OCI-LY7 (cell line): ENCODE measurements around the gene TRIM71. TPM values are rescaled to one million over a fixed set of nuclear protein-coding genes. Genes with fewer than 3 reads are reported as not detected.
"Not testable (repeated sequence)": the region's sequence is repeated elsewhere in the genome, so short reads cannot be mapped to it uniquely, and the experiment has no call there.

Experiments
- BruUV-seq: library from RNA; stranded (reverse); fragments of 400-500 nt; replicated peaks from 2 replicates; lab custom pipeline; 2021; lab: Mats Ljungman, UMichigan
- CTCF ChIA-PET: fragments of 300-600 bp; sonication (Branson Sonifier 250); formaldehyde crosslinking; loops from one replicate; lab custom pipeline; 2022; ENCODE audit warnings: antibody characterized with exemption; ENCODE audit not compliant: unreplicated experiment; lab: Charles Lee
- POLR2A ChIA-PET: fragments of 300-600 bp; sonication (Branson Sonifier 250); formaldehyde crosslinking; loops from one replicate; lab custom pipeline; 2022; ENCODE audit warnings: antibody characterized with exemption; lab: Charles Lee
- DNase-seq: peaks from one replicate; pipeline ENCODE4 v3.0.0-alpha.2; 2015; ENCODE audit warnings: low spot score
- H2AFZ ChIP-seq: fragments of 200-600 bp; sonication (generic), shearing (Covaris generic); 2 replicates; pipeline ENCODE4 v1.6.1; 2014; ENCODE audit warnings: mild to moderate bottlenecking, antibody characterized with exemption, low read length, moderate library complexity
- H3K27ac ChIP-seq: fragments of 200-600 bp; sonication (generic); 2 replicates; pipeline ENCODE4 v1.5.1; 2014; ENCODE audit warnings: mixed run types, low read depth, mild to moderate bottlenecking, moderate library complexity, low read length, inconsistent platforms; ENCODE audit not compliant: poor library complexity, severe bottlenecking
- H3K36me3 ChIP-seq: fragments of 200-600 bp; sonication (generic); 2 replicates; pipeline ENCODE4 v1.6.1; 2014; ENCODE audit warnings: mild to moderate bottlenecking, antibody characterized with exemption, low read length, moderate library complexity, mixed read lengths; ENCODE audit not compliant: insufficient read depth
- H3K4me1 ChIP-seq: fragments of 200-600 bp; sonication (generic); 2 replicates; pipeline ENCODE4 v1.5.1; 2014; ENCODE audit warnings: mild to moderate bottlenecking, low read length; ENCODE audit not compliant: insufficient read depth, poor library complexity, severe bottlenecking
- H3K4me2 ChIP-seq: fragments of 200-600 bp; sonication (generic); 2 replicates; pipeline ENCODE4 v1.6.1; 2014; ENCODE audit warnings: mild to moderate bottlenecking, low read length
- H3K4me3 ChIP-seq: fragments of 200-600 bp; sonication (generic); 2 replicates; pipeline ENCODE4 v1.5.1; 2014; ENCODE audit warnings: mild to moderate bottlenecking, low read depth, low read length; ENCODE audit not compliant: poor library complexity, severe bottlenecking
- H3K79me2 ChIP-seq: fragments of 200-600 bp; sonication (generic); 2 replicates; pipeline ENCODE4 v1.6.1; 2016; ENCODE audit warnings: low read depth, mild to moderate bottlenecking, low read length, moderate library complexity, mixed read lengths; ENCODE audit not compliant: insufficient read depth
- H3K9me2 ChIP-seq: fragments of 200-600 bp; sonication (generic); 2 replicates; pipeline ENCODE4 v1.6.1; 2016; ENCODE audit warnings: mild to moderate bottlenecking, low read length, mixed read lengths; ENCODE audit not compliant: insufficient read depth
- H3K9me3 ChIP-seq: fragments of 200-600 bp; sonication (generic); 2 replicates; pipeline ENCODE4 v1.6.1; 2014; ENCODE audit warnings: mild to moderate bottlenecking, mixed run types, low read length, mixed read lengths
- H4K20me1 ChIP-seq: fragments of 200-600 bp; sonication (generic); 2 replicates; pipeline ENCODE4 v1.6.1; 2014; ENCODE audit warnings: mild to moderate bottlenecking, antibody characterized with exemption, low read length, moderate library complexity, mixed read lengths; ENCODE audit not compliant: insufficient read depth
- EZH2phosphoT487 ChIP-seq: fragments of 200-600 bp; sonication (generic); IDR thresholded peaks from 2 replicates; pipeline ENCODE4 v1.6.1; 2018; ENCODE audit warnings: low read depth, borderline replicate concordance, mild to moderate bottlenecking, mixed run types, antibody characterized with exemption, low read length, moderate library complexity, mixed read lengths
- intact Hi-C: fragments of 100-400 bp; cut with micrococcal nuclease; formaldehyde crosslinking; loops from one replicate; pipeline ENCODE4 v1.10.0; 2022; ENCODE audit not compliant: unreplicated experiment
- total RNA-seq, 2 experiments: library from RNA; depleted of rRNA in 1 of 2; stranded (reverse); fragments of >200 nt in 1 of 2; shearing (Covaris generic) in 1 of 2; gene quantifications; 2 replicates each; pipeline ENCODE4 v1.2.3, GENCODE V29; 2014 to 2022
- TF ChIP-seq, protein P1 (sequence below): fragments of 200-600 bp; sonication (generic); conservative IDR thresholded peaks from 2 replicates; pipeline ENCODE4 v1.5.1; 2014; ENCODE audit warnings: mild to moderate bottlenecking, antibody characterized with exemption, low read length, moderate library complexity, mixed read lengths

The TRIM71 gene
- total RNA-seq, 2 experiments from 2014 or later = not detected

GRCh38 chr3:32822609-32823498 is 5.1 kb downstream of the TRIM71 start:
- DNase-seq = no peak
- TF ChIP-seq, protein P1, sequence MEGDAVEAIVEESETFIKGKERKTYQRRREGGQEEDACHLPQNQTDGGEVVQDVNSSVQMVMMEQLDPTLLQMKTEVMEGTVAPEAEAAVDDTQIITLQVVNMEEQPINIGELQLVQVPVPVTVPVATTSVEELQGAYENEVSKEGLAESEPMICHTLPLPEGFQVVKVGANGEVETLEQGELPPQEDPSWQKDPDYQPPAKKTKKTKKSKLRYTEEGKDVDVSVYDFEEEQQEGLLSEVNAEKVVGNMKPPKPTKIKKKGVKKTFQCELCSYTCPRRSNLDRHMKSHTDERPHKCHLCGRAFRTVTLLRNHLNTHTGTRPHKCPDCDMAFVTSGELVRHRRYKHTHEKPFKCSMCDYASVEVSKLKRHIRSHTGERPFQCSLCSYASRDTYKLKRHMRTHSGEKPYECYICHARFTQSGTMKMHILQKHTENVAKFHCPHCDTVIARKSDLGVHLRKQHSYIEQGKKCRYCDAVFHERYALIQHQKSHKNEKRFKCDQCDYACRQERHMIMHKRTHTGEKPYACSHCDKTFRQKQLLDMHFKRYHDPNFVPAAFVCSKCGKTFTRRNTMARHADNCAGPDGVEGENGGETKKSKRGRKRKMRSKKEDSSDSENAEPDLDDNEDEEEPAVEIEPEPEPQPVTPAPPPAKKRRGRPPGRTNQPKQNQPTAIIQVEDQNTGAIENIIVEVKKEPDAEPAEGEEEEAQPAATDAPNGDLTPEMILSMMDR = no peak
- TF ChIP-seq EZH2phosphoT487 = no peak
- H3K36me3 ChIP-seq = no peaks in the 10 kb centered on the region
- H3K4me3 ChIP-seq = no peak overlapping the region
- H3K9me3 ChIP-seq = no peaks in the 10 kb centered on the region
- ChIA-PET POLR2A (no interaction called here), CTCF (no interaction called here)
- no peaks in the 10 kb centered on the region for H3K9me2 ChIP-seq
- H2AFZ ChIP-seq = no peak overlapping the region
- no TSS peak for BruUV-seq
- H3K4me2 ChIP-seq = no peak overlapping the region
- H3K27ac ChIP-seq = no peak overlapping the region
- H4K20me1 ChIP-seq = no peaks in the 10 kb centered on the region
- intact Hi-C loops = no loop called here
- H3K4me1 ChIP-seq = no peaks in the 10 kb centered on the region
- no peaks in the 10 kb centered on the region for H3K79me2 ChIP-seq

DNA sequence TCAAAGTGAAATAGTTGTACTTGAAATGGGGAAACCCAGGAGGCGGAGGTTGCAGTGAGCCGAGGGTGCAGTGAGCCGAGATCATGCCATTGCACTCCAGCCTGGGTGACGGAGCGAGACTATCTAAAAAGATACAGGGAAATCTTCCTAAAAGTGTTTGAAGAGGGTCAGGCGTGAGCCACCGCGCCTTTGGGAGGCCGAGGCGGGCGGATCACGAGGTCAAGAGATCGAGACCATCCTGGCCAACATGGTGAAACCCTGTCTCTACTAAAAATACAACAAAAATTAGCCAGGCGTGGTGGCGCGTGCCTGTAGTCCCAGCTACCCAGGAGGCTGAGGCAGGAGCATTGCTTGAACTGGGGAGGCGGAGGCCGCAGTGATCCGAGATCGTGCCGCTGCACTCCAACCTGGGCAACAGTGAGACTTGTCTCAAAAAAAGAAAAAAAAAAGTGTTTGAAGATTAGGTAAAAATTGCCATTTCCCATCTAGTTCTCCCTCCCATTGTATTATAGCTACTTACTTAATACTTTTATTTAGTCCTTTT is 5.9 kb downstream of the TRIM71 start:
- POLR2A ChIA-PET, DNase-seq, H4K20me1 ChIP-seq, H3K79me2 ChIP-seq, H3K27ac ChIP-seq, H3K9me3 ChIP-seq, H3K4me1 ChIP-seq, H3K4me2 ChIP-seq, CTCF ChIA-PET, H2AFZ ChIP-seq, H3K4me3 ChIP-seq, intact Hi-C loops, BruUV-seq, H3K36me3 ChIP-seq, H3K9me2 ChIP-seq: not testable (repeated sequence)

DNA sequence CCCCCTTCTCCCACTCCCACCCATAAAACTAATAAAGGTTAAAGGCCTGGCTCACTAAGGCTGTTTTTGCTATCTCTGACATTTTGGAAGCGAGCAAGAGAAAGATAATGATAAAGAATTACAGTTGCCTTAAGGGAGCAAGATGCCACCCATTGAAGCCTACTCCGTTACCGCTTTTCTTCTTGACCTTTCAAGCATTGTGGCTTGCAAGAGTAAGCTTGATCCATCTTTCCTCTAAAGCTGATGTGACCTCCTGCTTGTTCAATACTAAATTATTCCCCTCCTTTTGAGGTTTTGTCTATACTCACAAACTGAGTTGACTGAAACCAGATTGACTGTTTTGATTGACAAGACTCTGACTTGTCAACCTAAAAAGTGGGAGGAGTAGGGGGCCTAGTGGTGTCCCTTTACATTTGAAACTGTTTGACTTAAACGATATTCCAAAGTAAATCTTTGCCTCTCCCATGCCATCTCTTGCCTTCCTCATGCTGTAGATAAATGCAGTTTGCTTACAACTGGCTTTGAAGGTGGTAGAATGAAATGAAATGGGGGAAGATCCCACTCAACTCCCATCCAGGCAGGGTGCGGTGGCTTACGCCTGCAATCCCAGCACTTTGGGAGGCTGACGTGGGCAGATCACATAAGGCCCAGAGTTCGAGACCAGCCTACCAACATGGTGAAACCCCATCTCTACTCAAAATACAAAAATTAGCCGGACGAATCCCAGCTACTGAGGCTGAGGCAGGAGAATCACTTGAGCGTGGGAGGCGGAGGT is 8.0 kb downstream of the TRIM71 start:
- ChIA-PET POLR2A (interaction anchor here (0.6 kb wide), 1 partner anchor 757 kb away, joined by 3 read pairs; no protein-coding TSS in a partner anchor), CTCF (interaction anchor here (0.6 kb wide), 1 partner anchor 11 kb away, joined by 3 read pairs; no protein-coding TSS in a partner anchor)
- Histone ChIP-seq H3K79me2 (no peaks in the 10 kb centered on the region), H3K4me1 (no peaks in the 10 kb centered on the region), H3K36me3 (no peaks in the 10 kb centered on the region), H3K27ac (no peak overlapping the region), H3K9me2 (no peaks in the 10 kb centered on the region), H3K4me2 (no peak overlapping the region), H2AFZ (no peak overlapping the region), H4K20me1 (no peaks in the 10 kb centered on the region), H3K4me3 (no peak overlapping the region), H3K9me3 (no peaks in the 10 kb centered on the region)
- TF ChIP-seq EZH2phosphoT487 = no peak
- intact Hi-C loops = no loop called here
- no peak for DNase-seq
- no TSS peak for BruUV-seq
